HG02571 (cell line): ENCODE results near the gene CCDC159.
"Not testable (repeated sequence)": the region's sequence is repeated elsewhere in the genome, so short reads cannot be mapped to it uniquely, and the experiment has no call there.

Experiments
- ATAC-seq: cut with Tn5 transposase; IDR thresholded peaks from one replicate; pipeline ENCODE4 v1.9.1; 2021; ENCODE audit warnings: mild to moderate bottlenecking, moderate library complexity; ENCODE audit not compliant: unreplicated experiment

Gene CCDC159, protein sequence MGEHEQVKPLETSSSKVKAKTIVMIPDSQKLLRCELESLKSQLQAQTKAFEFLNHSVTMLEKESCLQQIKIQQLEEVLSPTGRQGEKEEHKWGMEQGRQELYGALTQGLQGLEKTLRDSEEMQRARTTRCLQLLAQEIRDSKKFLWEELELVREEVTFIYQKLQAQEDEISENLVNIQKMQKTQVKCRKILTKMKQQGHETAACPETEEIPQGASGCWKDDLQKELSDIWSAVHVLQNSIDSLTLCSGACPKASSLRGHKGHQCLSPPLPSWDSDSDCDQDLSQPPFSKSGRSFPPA

DNA sequence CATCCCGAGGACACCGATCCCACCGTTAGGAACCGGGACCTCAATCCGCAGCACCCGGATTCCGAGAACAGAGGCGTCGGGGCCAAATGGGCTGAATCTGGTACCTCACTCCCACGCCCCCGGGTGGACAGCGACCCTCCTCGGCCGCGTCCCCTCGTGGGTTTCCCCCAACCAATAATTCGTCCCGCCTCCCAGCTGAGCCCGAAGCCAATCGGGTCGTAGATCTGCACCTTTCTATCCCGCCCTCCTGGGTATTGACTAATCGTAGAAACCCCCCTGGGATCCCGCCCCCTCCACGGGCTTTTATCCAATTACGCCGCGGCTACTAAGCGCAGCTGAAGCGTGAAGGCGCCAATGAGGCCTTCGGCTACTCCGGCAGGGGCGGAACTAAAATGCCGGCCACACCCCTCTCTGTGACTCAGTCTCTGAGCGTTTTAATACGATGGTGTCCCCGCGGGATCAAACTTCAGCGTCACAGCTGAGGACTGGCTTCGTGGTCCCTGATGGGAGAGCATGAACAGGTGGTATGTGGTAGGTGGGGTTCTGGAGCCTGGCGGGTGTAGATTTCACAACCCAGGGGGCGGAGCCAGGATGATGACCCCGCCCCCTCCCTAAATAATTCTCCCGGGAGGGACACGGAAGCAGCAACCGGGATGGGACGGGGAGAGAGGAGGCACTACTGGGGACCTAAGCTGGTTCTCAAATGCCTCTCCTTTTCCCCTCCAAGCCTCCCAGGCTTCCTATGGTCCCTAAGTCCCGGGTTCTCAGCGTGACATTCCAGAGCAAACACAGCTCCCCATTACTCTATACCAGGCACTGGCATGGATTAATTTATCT lies at the start of gene CCDC159, which contains the start of gene TMEM205:
CCDC159 (plus strand) TSS at position 416 of the 837 bp plus-strand sequence; CDS start at position 504, 88 bp downstream.
TMEM205 (minus strand) TSS at position 165 of the 837 bp plus-strand sequence. CDS start 649 bp downstream, outside the sequence.
- ATAC-seq, result peak; percentile 91

DNA sequence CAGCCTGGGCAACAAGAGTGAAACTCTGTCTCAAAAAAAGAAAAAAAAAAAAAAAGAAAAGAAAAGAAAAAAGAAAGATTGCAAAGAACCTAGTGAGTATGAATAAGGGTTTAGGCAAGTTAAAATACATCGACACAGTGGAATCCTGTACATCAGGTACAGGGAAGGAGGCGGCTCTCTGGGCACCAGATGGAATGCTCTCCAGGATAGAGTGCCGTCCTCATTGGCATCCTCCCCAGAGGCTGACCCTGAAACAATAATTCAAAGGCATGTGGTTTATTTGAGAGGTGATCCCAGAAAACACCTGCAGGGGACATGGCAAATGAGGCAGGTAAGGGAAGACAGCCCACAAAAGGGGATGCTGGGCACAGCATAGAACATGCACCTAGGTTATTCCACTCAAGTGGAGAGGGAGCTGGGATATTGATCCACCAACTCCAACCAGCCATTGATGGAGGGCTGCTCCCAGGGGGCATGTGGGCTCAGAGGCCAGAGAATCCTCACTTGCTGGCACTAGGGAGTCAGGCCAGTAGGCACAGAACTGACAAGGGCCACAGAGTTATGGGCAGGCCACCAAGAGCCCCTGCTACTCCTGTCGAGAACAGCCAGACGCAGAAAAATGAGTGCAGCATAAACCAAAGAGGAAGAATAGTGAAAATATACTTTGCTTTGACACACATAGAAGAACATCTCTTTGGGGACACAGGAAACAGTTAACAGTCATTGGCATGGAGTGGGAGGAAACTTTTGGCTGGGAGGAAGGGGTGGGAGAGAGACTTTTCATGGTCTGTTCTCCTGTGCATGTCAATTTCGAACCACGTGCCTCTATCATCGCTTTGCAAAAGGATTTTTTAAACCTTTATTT lies 46.1 kb upstream of the CCDC159 start:
- ATAC-seq, result no peak

DNA sequence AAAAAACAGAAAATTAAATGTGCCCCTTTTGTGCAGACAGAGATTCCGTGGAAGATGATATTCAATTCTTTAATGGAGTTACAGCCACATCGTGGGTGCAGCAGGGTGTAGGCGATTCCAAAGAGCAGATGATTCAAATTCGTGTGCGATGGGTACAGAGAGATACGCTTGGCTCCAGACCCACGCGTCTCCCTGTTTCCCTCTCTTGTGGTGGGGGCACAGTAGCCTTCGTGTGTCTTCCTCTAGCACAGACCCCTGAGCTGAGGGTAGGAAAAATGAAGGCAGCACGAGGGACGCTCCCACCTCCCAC lies 45.6 kb upstream of the CCDC159 start:
- ATAC-seq, result no peak

DNA sequence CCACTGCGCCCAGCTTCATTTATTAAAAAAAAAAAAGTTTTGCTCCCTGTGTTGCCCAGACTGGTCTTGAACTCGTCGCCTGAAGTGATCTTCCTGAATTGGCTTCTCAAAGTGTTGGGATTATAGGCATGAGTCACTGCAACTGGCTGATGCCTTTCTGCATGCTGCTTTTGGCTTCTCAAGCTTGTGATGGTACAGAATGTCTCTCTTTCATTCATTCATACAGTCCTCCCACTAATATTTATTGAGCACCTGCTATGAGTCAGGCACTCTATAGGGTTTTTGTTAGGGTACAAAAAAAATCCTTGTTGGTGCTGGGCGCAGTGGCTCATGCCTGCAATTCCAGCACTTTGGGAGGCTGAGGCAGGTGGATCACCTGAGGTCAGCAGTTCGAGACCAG lies 41.4 kb upstream of the CCDC159 start:
- ATAC-seq, result no peak

DNA sequence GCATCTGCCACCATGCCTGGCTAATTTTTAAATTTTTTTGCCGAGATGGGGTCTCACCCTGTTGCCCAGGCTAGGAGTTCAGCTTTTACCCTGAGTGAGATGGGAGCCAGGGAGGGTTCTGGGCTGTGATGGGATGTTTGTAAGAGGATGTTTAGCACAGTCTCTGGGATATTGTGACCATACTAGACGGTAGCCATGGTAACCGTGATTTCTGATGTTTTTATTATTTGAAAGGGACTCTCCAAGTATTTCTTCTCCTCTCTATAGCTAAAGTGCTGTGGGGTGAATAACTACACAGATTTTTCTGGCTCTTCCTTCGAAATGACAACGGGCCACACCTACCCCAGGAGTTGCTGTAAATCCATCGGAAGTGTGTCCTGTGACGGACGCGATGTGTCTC lies 40.0 kb upstream of the CCDC159 start:
- ATAC-seq, result no peak

DNA sequence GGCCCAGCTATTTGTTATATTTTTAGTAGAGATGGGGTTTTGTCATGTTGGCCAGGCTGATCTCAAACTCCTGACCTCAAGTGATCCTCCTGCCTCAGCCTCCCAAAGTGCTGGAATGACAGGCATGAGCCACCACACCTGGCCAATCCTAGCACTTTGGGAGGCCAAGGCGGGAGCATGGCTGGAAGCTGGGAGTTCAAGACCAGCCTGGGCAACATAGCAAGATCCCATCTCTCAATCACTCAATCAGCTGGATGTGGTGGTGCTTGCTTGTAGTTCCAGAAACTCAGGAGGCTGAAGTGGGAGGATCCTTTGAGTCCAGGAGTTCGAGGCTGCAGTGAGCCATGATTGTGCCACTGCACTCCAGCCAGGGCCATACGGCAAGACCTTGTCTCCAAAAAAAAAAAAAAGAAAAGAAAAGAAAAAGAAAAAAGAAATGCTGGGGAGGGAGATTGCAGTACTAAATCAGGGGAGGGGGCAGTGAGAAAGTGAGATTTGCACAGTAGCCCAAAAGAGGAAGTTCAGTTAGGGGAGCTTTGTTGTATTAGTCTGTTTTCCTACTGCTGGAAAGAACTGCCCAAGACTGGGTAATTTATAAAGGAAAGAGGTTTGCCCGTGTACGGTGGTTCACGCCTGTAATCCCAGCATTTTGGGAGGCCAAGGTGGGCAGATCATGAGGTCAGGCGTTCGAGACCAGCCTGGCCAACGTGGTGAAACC lies 25.9 kb upstream of the CCDC159 start:
- not testable (repeated sequence) for ATAC-seq

DNA sequence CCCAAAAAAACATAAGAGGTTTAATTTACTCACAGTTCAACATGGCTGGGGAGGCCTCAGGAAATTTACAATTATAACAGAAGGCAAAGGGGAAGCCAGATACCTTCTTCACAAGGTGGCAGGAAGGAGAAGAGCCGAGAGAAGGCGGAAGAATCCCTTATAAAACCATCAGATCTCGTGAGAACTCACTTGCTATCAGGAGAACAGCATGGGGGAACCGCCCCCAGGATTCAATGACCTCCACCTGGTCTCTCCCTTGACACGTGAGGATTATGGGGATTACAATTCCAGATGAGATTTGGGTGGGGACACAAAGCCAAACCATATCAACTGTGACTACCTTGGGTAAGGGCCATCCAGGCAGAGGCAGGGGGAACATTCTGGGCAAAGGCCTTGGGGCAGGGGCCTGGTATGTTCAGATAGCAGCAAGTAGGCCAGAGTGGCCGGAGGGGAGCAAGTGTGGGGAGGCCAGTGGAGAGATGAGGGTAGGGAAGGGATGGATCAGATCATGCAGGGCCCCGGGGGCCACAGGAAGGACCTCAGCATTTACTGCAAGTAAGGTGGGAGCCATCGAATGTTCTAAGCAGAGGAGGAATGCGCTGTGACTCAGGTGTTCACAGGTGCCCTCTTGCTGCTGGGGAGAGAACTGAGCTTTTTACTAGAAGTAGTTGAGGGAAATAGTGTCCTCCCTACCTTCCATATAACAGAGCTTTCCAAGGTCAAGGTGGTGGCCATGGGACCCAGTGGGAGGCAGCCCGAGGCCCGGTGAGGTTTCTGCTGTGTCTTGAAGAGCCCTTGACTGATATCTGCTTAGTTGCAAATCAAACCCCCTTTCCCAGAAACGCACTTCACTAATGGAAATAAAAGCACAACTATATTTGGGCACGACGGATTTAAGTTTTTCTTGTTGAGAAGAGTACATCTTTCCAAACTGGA lies 24.9 kb upstream of the CCDC159 start:
- ATAC-seq, result no peak

DNA sequence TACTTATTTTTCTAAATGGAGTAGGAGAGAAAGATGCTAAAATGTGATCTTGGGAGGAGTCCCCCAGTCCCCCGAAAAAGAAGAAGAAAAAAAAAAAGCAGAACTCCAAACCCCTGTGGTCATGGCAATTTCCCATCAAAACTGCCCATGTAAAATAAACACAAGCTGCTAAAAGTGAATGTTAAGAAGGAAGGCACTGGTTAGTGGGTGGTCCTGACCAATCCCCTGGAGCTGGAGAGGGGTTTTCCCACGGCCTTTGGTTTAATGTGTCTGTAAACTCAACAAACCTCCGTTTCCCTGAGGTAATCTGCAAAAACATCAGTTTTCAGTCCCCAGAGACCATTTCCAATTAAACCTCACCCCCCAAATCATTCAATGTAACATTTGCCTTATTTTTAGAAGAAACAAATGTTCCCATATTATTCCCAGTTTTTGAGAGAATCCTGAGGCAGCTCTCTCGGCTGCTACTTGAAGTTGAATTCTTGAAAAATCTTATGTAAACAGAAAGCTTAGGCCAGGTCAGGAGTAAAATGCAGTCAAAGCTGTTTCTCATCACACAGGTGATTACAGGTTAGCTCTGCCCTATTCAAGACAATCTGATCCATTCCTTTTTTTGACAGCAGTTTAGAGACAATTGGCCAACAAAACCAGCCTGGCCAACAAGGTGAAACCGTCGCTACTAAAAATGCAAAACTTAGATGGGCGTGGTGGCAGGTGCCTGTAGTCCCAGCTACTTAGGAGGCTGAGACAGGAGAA lies 23.9 kb upstream of the CCDC159 start:
- no peak for ATAC-seq

DNA sequence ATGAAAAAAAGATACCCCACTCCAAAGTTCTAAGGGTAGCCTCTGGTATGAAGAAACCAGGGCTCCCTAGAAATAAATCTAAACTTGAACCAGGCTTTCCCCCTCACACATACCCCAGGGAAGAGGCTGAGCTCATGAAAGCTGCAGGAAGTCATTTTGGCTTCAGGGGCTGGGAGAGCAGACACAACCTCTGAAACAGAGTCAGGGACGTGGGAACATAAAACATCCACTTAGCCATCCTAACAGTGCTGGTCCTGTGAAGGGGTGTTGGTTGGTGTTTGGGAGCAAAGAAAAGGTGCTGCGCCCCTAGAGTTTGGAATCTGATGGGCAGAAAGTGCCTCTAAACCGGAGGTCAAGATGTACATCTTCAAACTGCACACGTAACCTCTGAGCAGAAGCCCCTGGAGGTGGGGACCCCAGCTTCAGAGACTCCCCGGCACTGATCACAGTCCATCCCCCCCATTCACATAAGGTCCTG lies 22.7 kb upstream of the CCDC159 start:
- ATAC-seq, result no peak

DNA sequence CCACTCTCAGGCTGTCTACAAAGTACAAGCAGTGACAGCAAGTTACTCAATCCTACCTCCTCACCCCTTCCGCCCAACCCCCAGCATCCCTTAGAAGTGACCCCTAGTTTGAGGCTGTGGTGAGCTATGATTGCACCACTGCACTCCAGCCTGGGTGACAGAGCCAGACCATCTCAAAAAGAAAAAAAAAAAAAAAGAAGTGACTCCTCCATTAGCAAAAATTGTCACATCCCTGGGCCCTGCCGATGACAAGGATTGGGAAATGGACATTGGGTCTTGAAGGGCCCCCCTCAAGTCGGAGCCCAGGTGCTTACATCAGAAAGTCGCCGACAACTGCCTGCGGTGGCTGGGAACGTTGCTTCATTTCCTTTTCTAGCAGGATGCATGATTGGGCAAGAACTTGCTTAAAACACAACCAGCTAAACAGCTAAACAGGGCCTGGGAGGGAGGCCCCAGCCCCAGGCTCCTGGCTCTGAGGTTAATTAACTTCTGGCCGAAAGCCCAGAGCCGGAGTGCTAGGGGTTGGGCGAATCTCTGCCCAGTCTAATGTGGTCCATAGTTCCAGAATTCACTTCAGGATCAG lies 22.1 kb upstream of the CCDC159 start:
- ATAC-seq, result no peak

DNA sequence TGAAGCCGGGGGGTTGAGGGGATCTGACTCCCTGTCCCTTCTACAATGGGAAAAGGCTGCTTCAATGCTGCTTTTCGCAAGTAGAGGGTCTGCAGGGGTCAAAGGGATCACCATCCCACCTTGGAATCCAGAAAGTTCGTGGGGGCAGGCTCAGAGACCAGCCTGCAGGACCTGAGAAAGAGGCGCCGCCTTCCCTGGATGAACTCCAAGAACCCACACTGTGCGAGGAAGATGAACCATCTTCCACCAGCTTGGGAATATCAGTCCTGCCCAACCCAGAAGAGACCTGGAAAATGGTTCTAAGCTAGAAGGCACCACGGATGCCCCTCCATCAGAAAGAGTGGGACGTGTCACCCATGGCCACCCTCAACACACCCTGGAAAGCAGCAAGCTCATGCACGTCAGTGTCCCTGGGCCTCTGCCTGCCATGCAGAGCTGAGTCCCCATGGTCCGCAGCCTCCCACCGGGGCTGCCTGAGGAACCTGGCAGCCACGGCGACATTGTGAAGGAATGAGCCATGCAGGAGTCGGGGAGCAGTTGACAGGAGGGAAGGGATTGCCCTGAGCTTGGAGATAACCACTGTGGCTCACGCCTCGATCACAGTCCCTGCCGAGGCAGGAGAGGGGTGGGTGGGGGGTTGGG lies 21.4 kb upstream of the CCDC159 start:
- no peak for ATAC-seq

DNA sequence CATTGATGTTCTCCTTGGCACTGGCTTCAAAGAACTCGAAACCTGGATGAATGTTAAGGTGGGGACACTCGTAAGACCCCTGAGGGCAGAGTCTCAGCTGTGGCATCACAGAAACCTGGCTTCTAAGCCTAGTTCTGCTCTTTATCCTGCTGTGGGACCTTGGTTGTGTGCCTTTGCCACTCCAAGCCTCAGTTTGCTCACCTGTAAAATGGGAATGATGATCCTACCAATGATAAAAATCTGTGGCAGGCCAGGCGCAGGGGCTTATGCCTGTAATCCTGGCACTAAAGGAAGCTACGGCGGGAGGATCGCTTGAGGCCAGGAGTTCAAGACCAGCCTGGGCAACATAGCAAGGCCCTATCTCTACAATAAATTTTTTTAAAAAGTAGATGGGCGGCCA lies 20.8 kb upstream of the CCDC159 start:
- ATAC-seq, result no peak

DNA sequence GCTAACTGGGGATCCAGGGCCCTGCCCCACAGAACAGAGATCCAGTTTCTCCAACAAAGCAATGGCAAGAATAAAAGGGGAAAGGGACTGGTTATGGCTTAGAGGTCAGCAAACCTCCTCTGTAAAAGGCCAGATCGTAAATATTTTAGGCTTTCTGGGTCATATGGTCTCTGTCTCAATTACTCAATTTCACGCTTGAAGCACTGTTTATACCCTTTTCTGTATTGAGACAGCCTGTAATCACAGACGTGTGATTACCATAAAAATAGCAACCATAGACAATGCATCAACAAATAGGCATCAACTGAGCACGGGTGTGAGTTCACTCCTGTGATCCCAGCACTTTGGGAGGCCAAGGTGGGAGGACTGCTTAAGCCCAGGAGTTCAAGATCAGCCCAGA lies 16.2 kb upstream of the CCDC159 start:
- no peak for ATAC-seq

DNA sequence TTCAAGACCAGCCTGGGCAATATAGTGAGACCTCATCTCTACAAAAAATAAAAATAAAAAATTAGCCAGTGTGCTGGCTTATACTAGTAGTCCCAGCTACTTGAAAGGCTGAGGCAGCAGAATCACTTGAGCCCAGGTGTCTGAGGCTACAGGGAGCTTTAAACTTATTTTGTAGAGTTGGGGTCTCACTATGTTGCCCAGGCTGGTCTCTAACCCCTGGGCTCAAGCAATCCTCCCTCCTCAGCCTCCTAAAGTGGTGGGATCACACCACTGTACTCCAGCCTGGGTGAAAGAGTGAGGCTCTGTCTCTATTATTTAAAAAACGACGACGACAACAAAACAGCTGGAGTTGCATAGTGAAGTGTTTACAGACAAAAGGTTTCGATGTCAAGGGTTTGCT lies 14.8 kb upstream of the CCDC159 start:
- ATAC-seq, result no peak

DNA sequence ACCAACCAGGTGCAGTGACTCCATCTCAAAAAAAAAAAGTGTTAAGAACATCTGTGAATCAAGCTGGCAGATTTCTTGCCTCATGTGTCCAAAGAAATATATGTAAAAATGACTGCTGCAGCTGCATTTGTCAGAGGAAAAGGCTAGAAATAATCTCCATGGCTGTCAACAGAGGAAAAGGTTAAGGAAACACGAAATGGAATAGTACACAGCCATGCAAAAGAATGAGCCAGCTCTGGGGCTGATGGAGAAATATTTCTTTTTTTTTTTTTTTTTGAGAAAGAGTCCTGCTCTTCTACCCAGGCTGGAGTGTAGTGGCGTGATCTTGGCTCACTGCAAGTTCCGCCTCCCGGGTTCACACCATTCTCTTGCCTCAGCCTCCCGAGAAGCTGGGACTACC lies 13.5 kb upstream of the CCDC159 start:
- ATAC-seq, result no peak

DNA sequence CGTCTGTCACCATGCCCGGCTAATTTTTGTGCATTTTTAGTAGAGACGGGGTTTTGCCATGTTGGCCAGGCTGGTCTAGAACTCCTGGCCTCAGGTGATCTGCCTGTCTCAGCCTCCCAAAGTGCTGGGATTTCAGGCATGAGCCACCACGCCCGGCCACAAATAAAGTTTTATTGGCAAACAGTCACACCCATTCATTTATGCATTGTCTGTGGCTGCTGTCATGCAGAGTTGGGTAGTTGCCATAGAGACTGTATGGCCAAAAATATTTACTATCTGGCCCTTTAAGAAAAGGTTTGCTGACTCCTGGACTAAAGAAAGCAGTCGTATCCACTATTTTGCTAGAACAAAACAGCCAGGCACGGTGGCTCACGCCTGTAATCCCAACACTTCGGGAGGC lies 12.5 kb upstream of the CCDC159 start:
- not testable (repeated sequence) for ATAC-seq

DNA sequence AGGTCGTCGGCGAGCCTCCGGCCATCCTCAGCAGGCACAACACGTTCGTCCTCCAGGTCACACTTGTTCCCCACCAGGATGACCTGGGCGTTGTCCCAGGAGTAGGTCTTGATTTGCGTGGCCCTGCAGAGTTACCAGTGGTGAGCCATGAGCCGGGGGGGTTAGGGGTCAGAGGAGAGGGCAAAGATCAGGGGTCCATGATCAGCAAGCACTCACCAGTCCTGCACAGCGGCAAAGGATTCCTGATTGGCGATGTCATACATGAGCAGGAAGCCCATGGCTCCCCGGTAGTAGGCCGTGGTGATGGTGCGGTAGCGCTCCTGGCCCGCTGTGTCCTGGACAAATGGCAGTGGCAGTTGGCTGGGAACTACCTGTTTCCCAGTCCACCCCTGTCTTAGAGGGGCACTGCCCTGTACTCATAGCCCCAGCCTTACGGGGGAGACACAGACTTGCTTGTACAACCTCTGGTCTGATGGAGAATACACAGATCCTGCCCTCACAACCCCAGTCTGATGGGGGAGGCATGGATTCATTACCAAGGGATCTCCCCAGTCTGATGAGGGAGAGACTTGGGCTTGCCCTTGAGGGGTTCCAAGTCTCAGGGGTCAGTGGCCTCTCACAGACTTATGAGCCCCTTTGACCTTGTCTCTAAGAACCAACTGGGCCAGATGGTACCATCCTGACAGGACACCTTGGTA lies 10.7 kb upstream of the CCDC159 start:
- ATAC-seq, result no peak
